Hepatocyte (in vitro differentiated cells): ENCODE results near the gene THPO.

Source experiments
- CTCF ChIP-seq: fragments of 200-600 bp; sonication (generic); IDR thresholded peaks from 2 replicates; pipeline ENCODE4 v1.5.1; 2016; ENCODE audit warnings: antibody characterized with exemption, mild to moderate bottlenecking; ENCODE audit not compliant: poor library complexity
- EZH2 ChIP-seq: fragments of 200-600 bp; sonication (generic); IDR thresholded peaks from 2 replicates; pipeline ENCODE4 v1.6.1; 2016; ENCODE audit warnings: antibody characterized with exemption, mild to moderate bottlenecking, borderline replicate concordance

GRCh38 chr3:184351511-184352148 lies 26.4 kb downstream of the THPO start:
- TF ChIP-seq CTCF (no peak), EZH2 (no peak)
